Stimulated activated CD8-positive, alpha-beta memory T cell treated with anti-CD3 and anti-CD28 coated beads, Interleukin-7, amount 100 ng/mL, for 48 hours (primary cell): ENCODE data around the gene SPDYE18.
"Not testable (repeated sequence)": the region's sequence is repeated elsewhere in the genome, so short reads cannot be mapped to it uniquely, and the experiment has no call there.

ENCODE experiments used
- DNase-seq, 2 donors: peaks; one replicate each; pipeline ENCODE4 v3.0.0-alpha.2; 2020; ENCODE audit warnings: low read depth in 1 of 2; ENCODE audit errors: extremely low read depth in 1 of 2

SPDYE18 gene

DNA sequence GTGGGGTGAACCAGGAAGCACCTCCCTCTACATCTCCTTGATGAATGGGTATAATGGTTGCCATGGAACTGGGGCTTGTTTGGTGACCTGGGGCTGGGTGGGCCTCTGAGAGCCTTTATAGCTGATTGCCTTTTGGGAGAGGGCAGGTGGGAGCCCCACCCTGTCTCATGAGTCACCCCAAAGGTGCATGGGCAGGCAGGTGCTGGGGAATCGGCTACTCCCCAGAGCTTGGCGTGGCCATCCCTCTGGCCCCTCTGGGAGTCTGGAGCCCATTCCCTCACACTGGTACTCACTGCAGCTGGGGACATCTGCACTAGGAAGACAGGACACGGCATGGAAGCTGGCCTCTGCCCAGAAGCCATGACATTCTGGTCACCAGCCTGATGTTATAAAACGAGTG lies at the start of gene SPDYE18:
Gene SPDYE18 (minus strand): TSS at position 2 of the 400 bp plus-strand sequence. CDS start 2,046 bp downstream, outside the sequence.
- not testable (repeated sequence) for DNase-seq

- not testable (repeated sequence) for DNase-seq
Observed at GRCh38 chr7:77108362-77108761, 46.0 kb upstream of the SPDYE18 start.

GRCh38 chr7:77107659-77108058 lies 45.3 kb upstream of the SPDYE18 start:
- DNase-seq: not testable (repeated sequence)

DNA sequence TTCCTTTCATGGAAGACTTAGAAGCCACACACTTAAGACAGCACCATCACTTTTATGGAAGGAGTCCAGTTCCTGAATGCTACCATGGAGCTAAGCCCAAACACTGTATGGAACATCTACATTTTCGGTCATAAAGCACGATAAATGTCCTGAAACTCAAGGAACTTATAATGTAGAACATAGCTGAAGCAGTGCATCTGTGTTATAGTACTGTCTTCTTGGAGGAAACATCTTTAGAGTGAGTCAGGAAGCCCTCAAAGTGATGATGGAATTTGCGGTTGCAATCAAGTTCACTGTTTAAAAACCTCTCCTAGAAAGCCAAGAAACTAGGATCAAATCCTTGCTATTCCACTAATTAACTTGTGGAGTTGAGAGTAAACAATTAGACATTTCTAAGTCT lies 43.5 kb upstream of the SPDYE18 start:
- DNase-seq: not testable (repeated sequence)

DNA sequence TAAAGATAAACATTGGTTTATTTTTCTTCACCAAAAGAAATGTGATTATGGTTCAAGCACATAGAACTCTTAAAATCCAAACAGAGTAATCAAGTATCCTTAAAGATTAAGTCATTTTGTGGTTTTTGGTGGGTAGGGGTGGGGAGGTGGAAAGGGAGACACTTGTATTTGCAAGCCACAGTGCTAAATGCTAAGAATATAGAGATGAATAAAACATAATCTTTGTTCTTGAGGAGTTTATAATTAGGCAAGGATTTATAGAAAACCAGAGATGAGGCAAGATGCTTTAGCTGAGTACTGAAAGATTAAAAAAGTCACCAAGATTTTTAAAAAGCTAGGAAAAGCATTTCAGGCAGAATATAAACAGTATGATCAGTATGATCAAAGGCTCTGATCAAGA lies 40.3 kb upstream of the SPDYE18 start:
- not testable (repeated sequence) for DNase-seq

DNA sequence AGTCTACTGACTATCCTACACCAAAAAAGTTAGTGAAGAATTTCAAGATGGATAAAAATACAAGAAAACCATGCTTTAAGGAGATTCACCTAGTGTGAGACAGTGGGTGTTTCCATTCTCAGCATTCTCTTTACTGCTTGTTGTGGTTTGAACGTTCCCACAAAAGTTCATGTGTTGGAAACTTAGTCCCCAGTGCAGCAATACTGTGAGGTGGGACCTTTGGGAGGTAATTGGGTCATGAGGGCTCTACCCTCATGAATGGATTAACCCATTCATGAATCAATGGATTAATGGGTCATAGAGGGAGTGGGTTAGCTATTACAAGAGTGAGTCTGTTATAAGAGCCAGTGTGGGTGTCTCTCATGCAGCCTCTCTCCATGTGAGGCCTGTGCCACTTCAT lies 38.8 kb upstream of the SPDYE18 start:
- DNase-seq: not testable (repeated sequence)

GRCh38 chr7:77100501-77100900 lies 38.1 kb upstream of the SPDYE18 start:
- not testable (repeated sequence) for DNase-seq

- DNase-seq: not testable (repeated sequence)
Observed at GRCh38 chr7:77092301-77092700, 29.9 kb upstream of the SPDYE18 start.

DNA sequence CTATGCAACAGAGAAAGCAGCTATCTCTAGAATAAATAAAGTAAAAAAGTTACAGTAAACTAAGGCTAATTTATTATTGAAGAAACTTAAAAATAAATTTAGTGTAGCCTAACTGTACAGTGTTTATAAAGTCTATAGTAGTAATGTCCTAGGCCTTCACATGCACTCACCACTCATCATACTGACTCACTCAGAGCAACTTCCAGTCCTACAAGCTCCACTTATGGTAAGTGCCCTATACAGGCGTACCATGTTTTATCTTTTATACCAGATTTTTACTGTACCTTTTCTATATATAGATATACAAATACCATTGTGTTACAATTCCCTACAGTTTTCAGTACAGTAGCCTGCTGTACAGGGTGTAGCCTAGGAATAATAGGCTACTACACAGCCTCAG lies 19.8 kb upstream of the SPDYE18 start:
- DNase-seq: not testable (repeated sequence)

GRCh38 chr7:77080236-77080635 lies 17.9 kb upstream of the SPDYE18 start:
- not testable (repeated sequence) for DNase-seq

- DNase-seq: not testable (repeated sequence)
Observed at GRCh38 chr7:77079624-77080023, 17.3 kb upstream of the SPDYE18 start.

GRCh38 chr7:77079112-77079511 lies 16.8 kb upstream of the SPDYE18 start:
- not testable (repeated sequence) for DNase-seq

DNA sequence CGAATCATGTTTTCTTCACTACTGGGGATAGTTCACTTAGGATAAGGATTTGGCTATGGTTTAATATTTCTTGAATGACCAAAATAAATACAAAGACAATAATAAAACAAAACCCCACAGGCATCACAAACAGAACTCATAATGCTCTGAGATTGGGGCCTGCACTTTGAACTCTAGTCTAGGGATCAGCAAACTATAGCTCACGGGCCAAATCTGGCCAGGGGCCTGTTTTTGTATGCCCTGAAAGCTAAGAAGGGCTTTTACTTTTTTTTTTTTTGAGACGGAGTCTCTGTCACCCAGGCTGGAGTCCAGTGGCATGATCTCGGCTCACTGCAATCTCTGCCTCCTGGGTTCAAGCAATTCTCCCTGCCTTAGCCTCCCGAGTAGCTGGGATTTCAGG lies 14.7 kb upstream of the SPDYE18 start:
- not testable (repeated sequence) for DNase-seq

DNA sequence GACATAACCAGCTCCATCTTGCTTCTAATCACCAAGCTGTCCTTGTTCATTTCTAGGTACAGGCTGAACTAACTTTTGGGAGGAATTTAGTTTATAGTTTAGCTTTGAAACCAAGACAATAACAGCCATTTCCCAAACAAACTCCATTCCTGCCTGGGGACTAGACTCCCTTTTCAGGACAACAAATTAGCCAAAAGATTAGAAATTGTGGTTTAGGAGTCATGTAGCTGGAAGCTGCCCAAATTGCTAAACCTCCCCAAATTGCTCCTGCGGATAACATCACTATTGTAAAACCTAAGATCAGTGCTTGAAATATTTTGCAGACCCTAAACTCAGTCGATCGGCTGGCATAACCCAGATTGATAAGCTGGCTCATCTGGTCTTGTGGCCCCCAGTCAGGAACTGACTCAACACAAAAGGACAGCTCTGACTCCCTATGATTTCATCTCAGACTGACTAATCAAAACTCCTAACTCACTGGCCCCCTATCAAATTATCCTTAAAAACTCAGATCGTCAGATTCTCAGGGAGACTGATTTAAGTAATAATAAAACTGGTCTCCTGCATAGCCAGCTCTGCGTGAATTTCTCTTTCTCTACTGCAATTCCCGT lies 12.5 kb upstream of the SPDYE18 start:
- not testable (repeated sequence) for DNase-seq

DNA sequence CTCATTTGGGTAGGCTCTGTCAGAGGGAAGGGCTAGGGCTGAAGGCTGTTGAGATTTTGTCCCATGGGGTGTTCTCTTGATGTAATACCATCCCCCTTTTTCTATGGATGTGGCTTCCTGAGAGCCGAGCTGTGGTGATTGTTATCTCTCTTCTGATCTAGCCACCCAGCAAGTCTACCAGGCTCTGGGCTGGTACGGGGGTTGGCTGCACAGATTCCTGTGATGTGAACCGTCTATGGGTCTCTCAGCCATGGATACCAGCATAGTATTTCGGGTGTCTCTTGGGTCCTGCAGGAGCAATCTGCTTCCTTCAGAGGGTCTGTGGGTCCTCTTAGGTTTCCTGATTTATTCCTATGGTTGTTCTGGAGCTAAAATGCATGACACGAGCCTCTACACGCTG lies 8.8 kb upstream of the SPDYE18 start:
- DNase-seq: not testable (repeated sequence)

DNA sequence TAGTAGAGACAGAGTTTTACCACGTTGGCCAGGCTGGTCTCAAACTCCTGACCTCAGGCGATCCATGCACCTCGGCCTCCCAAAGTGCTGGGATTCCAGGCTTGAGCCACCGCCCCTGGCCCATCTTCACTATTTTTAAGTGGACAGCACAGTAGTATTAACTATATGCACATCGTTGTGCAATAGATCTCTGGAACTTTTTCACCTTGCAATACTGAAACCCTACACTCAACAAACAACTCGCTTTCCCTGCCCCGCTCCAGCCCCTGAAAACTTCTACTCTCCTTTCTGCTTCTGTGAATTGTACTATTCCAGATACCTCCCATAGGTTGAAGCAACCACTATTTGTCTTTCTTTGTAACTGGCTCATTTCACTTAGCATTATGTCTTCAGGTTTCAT lies 3.5 kb upstream of the SPDYE18 start:
- DNase-seq: not testable (repeated sequence)

- DNase-seq: not testable (repeated sequence)
Observed at GRCh38 chr7:77063732-77064131, 1.4 kb upstream of the SPDYE18 start.

- DNase-seq: not testable (repeated sequence)
Observed at GRCh38 chr7:77032261-77032660, 30.1 kb downstream of the SPDYE18 start, which contains the start of gene SPDYE17. SPDYE17 (minus strand) TSS chr7:77032361; CDS start chr7:77030570, 1,791 bp downstream.

DNA sequence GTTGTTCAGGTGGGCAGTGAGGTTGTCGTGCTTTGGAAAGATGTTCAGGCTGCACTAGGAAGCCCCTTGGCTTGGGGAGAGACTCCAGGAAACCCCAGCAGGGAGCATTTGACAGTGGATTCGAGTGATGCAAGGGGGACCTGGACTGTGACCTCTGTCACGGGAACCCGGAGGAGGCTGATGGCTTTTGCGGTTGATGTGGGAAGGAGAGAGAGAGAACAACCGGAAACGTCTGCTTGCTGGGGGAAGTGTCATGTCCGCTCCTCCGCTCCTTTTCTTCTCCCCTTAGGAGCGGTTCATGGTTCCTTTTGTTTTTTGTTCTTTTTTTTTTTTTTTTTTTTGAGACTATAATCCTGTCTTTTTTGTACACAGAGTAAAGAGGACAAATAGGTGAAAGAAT lies 36.0 kb downstream of the SPDYE18 start:
- DNase-seq: not testable (repeated sequence)

- DNase-seq: not testable (repeated sequence)
Observed at GRCh38 chr7:77010074-77010680, 52.2 kb downstream of the SPDYE18 start.

- DNase-seq: not testable (repeated sequence)
Observed at GRCh38 chr7:77008000-77008399, 54.4 kb downstream of the SPDYE18 start.
